Activated T-cell treated with anti-CD3 and anti-CD28 coated beads, Interleukin-2, amount 50 U/mL, for 24 hours (primary cell): ENCODE data around the gene ITPRID1.

Experiments
- DNase-seq: peaks from one replicate; pipeline ENCODE4 v3.0.0-alpha.2; 2020
- H3K27ac Mint-ChIP-seq: 2 replicates; pipeline ENCODE4 v1.8.0; 2020; ENCODE audit warnings: mild to moderate bottlenecking, mixed read lengths
- H3K27me3 Mint-ChIP-seq: 2 replicates; pipeline ENCODE4 v1.8.0; 2020; ENCODE audit warnings: mixed read lengths
- H3K36me3 Mint-ChIP-seq: 2 replicates; pipeline ENCODE4 v1.8.0; 2020; ENCODE audit warnings: low read depth, mixed read lengths
- H3K4me1 Mint-ChIP-seq: 2 replicates; pipeline ENCODE4 v1.8.0; 2020; ENCODE audit warnings: low read depth, mixed read lengths
- H3K4me3 Mint-ChIP-seq: 2 replicates; pipeline ENCODE4 v1.8.0; 2020; ENCODE audit warnings: mild to moderate bottlenecking, moderate library complexity, mixed read lengths
- H3K9me3 Mint-ChIP-seq: 2 replicates; pipeline ENCODE4 v1.8.0; 2020; ENCODE audit warnings: mixed read lengths

ITPRID1 gene

DNA sequence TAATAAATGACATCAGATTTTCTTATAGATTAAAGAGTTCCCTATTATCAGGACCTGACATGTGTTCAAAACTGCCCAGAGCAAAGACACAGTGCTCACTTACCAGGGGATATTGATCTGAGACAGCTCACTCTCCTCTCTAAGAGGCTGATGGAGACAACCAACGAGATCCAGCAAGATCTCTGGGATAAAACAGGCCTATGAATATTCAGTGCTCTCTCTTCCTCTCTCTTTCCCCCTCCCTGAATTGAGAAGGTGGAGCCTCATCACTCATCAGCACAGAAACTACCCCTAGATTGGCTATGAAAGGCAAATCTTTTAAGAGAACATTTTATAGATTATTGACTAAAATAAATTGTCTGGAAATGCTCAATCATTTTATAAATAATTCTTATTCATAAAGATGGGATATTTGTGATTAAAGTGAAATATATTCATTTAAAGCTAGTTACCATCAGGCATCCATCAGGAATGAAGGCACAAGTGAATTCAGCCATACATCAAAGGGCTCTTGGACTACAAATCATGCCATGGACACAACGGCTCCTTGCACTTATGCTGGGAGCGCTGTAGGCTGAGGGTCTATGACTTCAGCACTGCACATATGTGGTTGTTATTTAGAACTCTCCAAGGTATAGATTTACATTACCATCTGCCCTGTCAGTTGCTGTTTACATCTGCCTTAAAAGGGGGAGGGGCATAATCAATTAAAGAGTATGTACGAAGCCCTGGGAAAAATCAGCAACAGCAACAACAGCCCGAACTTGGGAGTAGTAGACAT lies 169.7 kb downstream of the ITPRID1 start:
- Mint-ChIP-seq H3K4me3 (no peak overlapping the region), H3K36me3 (no peaks in the 10 kb centered on the region), H3K4me1 (no peaks in the 10 kb centered on the region), H3K27me3 (no peaks in the 10 kb centered on the region), H3K9me3 (peaks cover 2% of the 10 kb centered on the region), H3K27ac (no peak overlapping the region)
- DNase-seq, result no peak

DNA sequence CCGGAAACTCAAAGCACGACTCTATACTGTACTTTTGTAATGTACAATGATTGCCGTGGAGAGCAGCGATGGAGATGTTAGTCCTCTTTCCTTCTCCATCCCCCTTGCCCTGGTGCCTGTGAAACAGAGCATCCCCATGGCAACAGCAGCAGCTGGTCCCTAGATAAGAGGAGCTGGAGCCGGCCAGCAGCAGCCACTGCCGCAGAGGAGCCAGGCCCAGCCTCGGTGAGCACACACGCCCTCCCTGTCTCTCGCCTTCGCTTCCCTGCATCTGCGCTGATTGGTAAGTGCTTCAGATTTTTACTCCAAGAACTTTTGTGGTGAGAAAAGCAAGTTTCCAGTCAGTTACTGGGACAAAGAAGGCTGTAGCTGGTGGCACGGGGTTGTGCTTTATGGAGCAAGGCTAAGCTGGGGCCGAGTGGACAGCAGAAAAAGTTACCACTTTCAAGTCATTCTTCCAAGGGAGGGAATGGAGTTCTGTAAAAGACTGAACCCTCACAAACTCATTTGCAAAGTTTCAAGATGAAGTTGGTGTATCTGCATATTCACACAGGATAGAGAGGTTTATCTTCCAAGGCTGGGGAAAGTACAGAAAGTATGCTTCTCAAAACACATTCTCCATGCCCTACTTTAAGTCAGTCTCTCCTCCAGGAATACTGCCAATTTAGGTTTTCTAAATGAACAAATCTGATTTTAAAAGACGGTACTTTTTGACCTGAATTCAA lies 173.3 kb downstream of the ITPRID1 start, which contains the start of gene PPP1R17:
TSS of gene PPP1R17 (plus strand) at position 192 of the 725 bp plus-strand sequence. CDS start 5,227 bp downstream, outside the sequence.
- no peaks in the 10 kb centered on the region for H3K4me1 Mint-ChIP-seq
- H3K27ac Mint-ChIP-seq, result no peak within 1 kb of the TSS
- H3K36me3 Mint-ChIP-seq, result no peaks in the 10 kb centered on the region
- H3K27me3 Mint-ChIP-seq, result no peaks in the 10 kb centered on the region
- no peaks in the 10 kb centered on the region for H3K9me3 Mint-ChIP-seq
- no peak within 1 kb of the TSS for H3K4me3 Mint-ChIP-seq
- no peak for DNase-seq

DNA sequence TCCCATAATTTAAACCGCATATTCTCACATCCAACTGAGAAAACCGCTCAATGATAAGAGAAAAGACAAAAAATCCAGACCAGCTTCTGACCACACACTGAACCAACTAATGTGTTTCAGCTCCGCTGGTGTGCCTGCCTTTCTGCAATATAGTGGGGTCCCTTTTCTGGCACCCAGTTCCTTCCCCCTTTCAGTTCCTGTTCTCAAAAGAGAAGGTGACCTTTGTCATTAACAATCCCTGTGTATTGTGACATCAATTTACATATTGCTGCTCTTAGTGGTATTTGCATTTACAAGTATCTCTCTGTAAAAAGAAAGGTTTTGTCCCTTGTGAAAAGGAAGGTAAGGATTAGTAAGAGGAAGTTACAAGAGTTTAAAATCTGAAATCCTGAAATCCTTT lies 174.5 kb downstream of the ITPRID1 start:
- H3K36me3 Mint-ChIP-seq, result no peaks in the 10 kb centered on the region
- no peak for DNase-seq
- no peaks in the 10 kb centered on the region for H3K4me1 Mint-ChIP-seq
- no peaks in the 10 kb centered on the region for H3K9me3 Mint-ChIP-seq
- H3K27me3 Mint-ChIP-seq, result no peaks in the 10 kb centered on the region
- H3K27ac Mint-ChIP-seq, result no peak overlapping the region
- no peak overlapping the region for H3K4me3 Mint-ChIP-seq

DNA sequence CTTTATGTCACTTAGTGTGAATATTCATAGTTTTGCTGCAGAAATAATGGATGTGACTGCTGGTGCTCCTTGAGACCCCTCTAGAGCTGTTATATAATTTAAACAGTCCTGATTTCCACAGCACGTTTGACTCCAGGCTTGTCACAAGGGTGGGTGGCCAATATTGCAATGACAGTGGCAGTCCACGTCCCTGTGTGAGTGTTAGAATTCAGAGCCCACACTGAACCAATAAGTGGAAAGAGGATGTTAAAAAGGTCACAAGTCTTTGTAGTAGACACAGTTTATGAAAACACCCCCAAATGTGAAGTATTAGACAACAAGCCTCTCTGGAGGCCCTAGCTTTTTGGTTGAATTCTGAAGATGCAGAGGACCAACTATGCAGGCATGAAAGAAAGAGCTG lies 175.1 kb downstream of the ITPRID1 start:
- Mint-ChIP-seq H3K36me3 (no peaks in the 10 kb centered on the region), H3K27me3 (no peaks in the 10 kb centered on the region), H3K9me3 (no peaks in the 10 kb centered on the region)

GRCh38 chr7:31690935-31691334 lies 177.0 kb downstream of the ITPRID1 start:
- no peaks in the 10 kb centered on the region for H3K4me1 Mint-ChIP-seq
- no peaks in the 10 kb centered on the region for H3K36me3 Mint-ChIP-seq
- no peak overlapping the region for H3K4me3 Mint-ChIP-seq
- H3K9me3 Mint-ChIP-seq, result no peaks in the 10 kb centered on the region
- H3K27ac Mint-ChIP-seq, result no peak overlapping the region
- H3K27me3 Mint-ChIP-seq, result no peaks in the 10 kb centered on the region
- DNase-seq, result no peak

More for the DNA sequence above, 175.1 kb downstream of the ITPRID1 start:
- no peak for DNase-seq
- Mint-ChIP-seq H3K27ac (no peak overlapping the region), H3K4me3 (no peak overlapping the region), H3K4me1 (no peaks in the 10 kb centered on the region)

DNA sequence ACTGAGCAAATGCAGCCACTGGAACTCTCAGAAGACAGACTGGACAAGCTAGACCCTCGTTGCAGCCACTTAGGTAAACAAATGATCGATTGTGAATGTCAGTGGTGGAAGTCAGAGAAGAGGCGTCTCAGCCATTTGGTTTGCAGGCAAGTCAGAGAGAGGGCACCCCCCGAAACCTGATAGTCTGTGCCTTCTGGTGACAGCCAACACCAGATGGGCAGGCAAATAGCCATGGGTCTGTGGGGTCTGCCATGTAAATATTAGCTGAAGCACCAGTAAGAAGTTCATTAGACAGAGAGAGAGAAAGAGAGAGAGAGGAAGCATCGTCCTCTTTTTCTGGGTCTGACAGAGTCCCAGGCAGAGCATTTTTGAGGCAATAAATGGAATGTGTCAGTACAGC lies 178.6 kb downstream of the ITPRID1 start:
- DNase-seq, result no peak
- Mint-ChIP-seq H3K27ac (no peak overlapping the region), H3K4me3 (no peak overlapping the region), H3K4me1 (no peaks in the 10 kb centered on the region), H3K36me3 (no peaks in the 10 kb centered on the region), H3K27me3 (no peaks in the 10 kb centered on the region), H3K9me3 (no peaks in the 10 kb centered on the region)

GRCh38 chr7:31692871-31693270 lies 179.0 kb downstream of the ITPRID1 start:
- DNase-seq, result no peak
- Mint-ChIP-seq H3K4me1 (no peaks in the 10 kb centered on the region), H3K27me3 (no peaks in the 10 kb centered on the region), H3K4me3 (no peak overlapping the region), H3K9me3 (no peaks in the 10 kb centered on the region), H3K27ac (no peak overlapping the region), H3K36me3 (no peaks in the 10 kb centered on the region)

DNA sequence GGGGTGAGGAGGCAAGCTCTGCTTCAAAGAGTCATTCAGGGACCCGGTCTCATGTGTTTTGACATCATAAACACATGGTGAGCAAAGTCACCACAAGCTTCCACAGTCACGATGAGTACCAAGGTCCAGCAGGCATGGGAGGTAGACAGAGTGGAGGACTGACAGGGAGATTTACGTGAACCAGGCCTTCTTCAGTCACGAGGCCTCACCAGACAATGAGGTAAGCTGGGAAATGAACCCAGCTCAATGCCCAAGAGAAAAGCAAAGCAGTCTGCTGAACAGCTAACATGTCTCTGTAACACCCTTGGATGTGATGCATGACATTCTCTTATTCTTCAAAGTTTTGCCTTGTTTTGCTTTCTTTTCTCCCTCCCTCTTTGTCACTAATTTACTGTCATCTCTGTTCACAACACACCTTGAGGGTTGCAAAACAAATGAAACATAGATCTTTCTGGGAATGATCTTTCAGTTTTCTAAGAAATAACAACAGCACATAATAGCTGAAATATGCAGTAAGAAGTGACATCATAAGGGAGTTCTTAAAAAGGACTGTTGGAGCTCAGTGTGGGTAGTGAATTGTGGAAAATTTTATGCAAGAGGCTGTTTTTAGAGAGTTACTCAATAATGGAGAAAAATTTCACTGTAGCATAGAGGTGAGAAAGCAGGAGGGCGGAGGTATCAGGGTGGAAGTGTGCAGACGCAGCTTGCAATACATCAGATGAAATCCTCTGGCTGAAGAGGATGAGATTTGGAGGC lies 182.1 kb downstream of the ITPRID1 start:
- no peak overlapping the region for H3K27ac Mint-ChIP-seq
- H3K4me1 Mint-ChIP-seq, result no peaks in the 10 kb centered on the region
- no peak overlapping the region for H3K4me3 Mint-ChIP-seq
- H3K36me3 Mint-ChIP-seq, result no peaks in the 10 kb centered on the region
- no peak for DNase-seq
- H3K9me3 Mint-ChIP-seq, result no peaks in the 10 kb centered on the region
- no peaks in the 10 kb centered on the region for H3K27me3 Mint-ChIP-seq

- Mint-ChIP-seq H3K9me3 (no peaks in the 10 kb centered on the region), H3K27me3 (no peaks in the 10 kb centered on the region), H3K27ac (no peak overlapping the region), H3K4me1 (no peaks in the 10 kb centered on the region), H3K4me3 (no peak overlapping the region), H3K36me3 (no peaks in the 10 kb centered on the region)
- no peak for DNase-seq
Observed at GRCh38 chr7:31699050-31699449, 185.2 kb downstream of the ITPRID1 start.

- Mint-ChIP-seq H3K9me3 (no peaks in the 10 kb centered on the region), H3K27me3 (no peaks in the 10 kb centered on the region), H3K4me3 (no peak overlapping the region), H3K36me3 (no peaks in the 10 kb centered on the region), H3K4me1 (no peaks in the 10 kb centered on the region), H3K27ac (no peak overlapping the region)
- DNase-seq, result no peak
Observed at GRCh38 chr7:31702354-31702753, 188.5 kb downstream of the ITPRID1 start.

- no peaks in the 10 kb centered on the region for H3K9me3 Mint-ChIP-seq
- H3K27ac Mint-ChIP-seq, result no peak overlapping the region
- DNase-seq, result no peak
- H3K36me3 Mint-ChIP-seq, result no peaks in the 10 kb centered on the region
- no peaks in the 10 kb centered on the region for H3K4me1 Mint-ChIP-seq
- H3K27me3 Mint-ChIP-seq, result no peaks in the 10 kb centered on the region
- no peak overlapping the region for H3K4me3 Mint-ChIP-seq
Observed at GRCh38 chr7:31705377-31705776, 191.5 kb downstream of the ITPRID1 start.

DNA sequence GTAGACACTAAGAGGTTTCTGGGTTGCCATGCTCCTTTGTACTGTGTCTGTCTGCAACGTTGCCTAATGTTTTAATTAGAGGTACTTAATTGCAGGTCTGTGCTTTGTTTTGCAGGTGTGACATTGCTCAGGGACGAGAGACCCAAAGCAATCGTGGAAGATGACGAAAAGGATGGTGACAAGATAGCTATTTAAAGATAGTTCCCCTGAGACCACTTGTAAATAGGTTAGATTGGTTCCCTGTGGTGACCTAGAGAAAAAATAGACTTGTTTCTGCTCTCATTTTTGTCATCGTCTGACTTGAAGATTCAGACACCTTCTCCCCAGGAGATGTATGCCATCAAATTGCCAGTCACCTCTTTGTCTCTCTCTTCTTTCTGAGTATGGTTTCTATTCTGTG lies 193.2 kb downstream of the ITPRID1 start:
- no peak overlapping the region for H3K4me3 Mint-ChIP-seq
- DNase-seq, result no peak
- H3K27ac Mint-ChIP-seq, result no peak overlapping the region
- H3K27me3 Mint-ChIP-seq, result no peaks in the 10 kb centered on the region
- no peaks in the 10 kb centered on the region for H3K4me1 Mint-ChIP-seq
- H3K36me3 Mint-ChIP-seq, result no peaks in the 10 kb centered on the region
- H3K9me3 Mint-ChIP-seq, result no peaks in the 10 kb centered on the region
